GM23248 (cell line): ENCODE measurements around the gene ZNRF4.

Experiments used
- EZH2 ChIP-seq: fragments of 200-600 bp; sonication (generic); IDR thresholded peaks from 2 replicates; pipeline ENCODE4 v1.6.1; 2018; ENCODE audit warnings: antibody characterized with exemption, mild to moderate bottlenecking; ENCODE audit not compliant: insufficient read depth, poor library complexity, severe bottlenecking
- EZH2phosphoT487 ChIP-seq: fragments of 200-600 bp; sonication (generic); IDR thresholded peaks from 2 replicates; pipeline ENCODE4 v1.6.1; 2018; ENCODE audit warnings: antibody characterized with exemption, moderate library complexity, mild to moderate bottlenecking, low read depth; ENCODE audit not compliant: insufficient read depth

GRCh38 chr19:5501907-5502306 is 46.7 kb downstream of the ZNRF4 start:
- no peak for TF ChIP-seq EZH2
- no peak for TF ChIP-seq EZH2phosphoT487
